Panc1 (cell line): ENCODE data around the gene CDH5. TPM values are rescaled to one million over a fixed set of nuclear protein-coding genes. Genes with fewer than 3 reads are reported as not detected.

Experiments
- ATAC-seq: fragments of 200-7000 bp; cut with Tn5 transposase; 2 replicates; pipeline ENCODE4 v1.9.1; 2020; ENCODE audit warnings: mild to moderate bottlenecking, moderate library complexity
- BruUV-seq: library from RNA; stranded (reverse); fragments of 400-500 nt; replicated peaks from 2 replicates; lab custom pipeline; 2021; lab: Mats Ljungman, UMichigan
- CTCF ChIA-PET: fragments of 300-600 bp; sonication (Branson Sonifier 250); formaldehyde crosslinking; loops from one replicate; lab custom pipeline; 2022; ENCODE audit warnings: antibody characterized with exemption; lab: Charles Lee
- POLR2A ChIA-PET: fragments of 300-600 bp; sonication (Branson Sonifier 250); formaldehyde crosslinking; loops from one replicate; lab custom pipeline; 2022; ENCODE audit warnings: antibody characterized with exemption; lab: Charles Lee
- DNase-seq: peaks from one replicate; pipeline ENCODE4 v3.0.0-alpha.2; 2010; ENCODE audit warnings: low read depth, low spot score
- H3K27ac ChIP-seq: 2 replicates; pipeline ENCODE4 v1.5.1; 2011; ENCODE audit warnings: mild to moderate bottlenecking, low read length, inconsistent platforms
- H3K27me3 ChIP-seq: fragments of 200-500 bp; sonication (Bioruptor generic); 2 replicates; pipeline ENCODE4 v1.6.0; 2014; ENCODE audit warnings: low read length, inconsistent platforms; ENCODE audit not compliant: control insufficient read depth, insufficient read depth
- H3K36me3 ChIP-seq: fragments of 200-500 bp; sonication (Bioruptor generic); 2 replicates; pipeline ENCODE4 v1.5.1; 2014; ENCODE audit warnings: inconsistent platforms, mild to moderate bottlenecking, low read length, moderate library complexity; ENCODE audit not compliant: control insufficient read depth, insufficient read depth
- H3K4me1 ChIP-seq: 2 replicates; pipeline ENCODE4 v1.5.1; 2011; ENCODE audit warnings: inconsistent platforms, mild to moderate bottlenecking, low read length, moderate library complexity; ENCODE audit not compliant: control insufficient read depth, insufficient read depth
- H3K4me3 ChIP-seq, 2 experiments: 2 replicates each; pipeline ENCODE4 v1.5.1; 2011 to 2012; ENCODE audit warnings: low read depth in 2 of 2, low read length in 2 of 2, mild to moderate bottlenecking in 2 of 2, inconsistent platforms in 1 of 2, moderate library complexity in 1 of 2
- H3K9me3 ChIP-seq: fragments of 200-500 bp; sonication (Bioruptor generic); 2 replicates; pipeline ENCODE4 v1.5.1; 2014; ENCODE audit warnings: low read depth, mild to moderate bottlenecking, inconsistent platforms, low read length, moderate library complexity; ENCODE audit not compliant: control insufficient read depth, insufficient read depth
- POLR2AphosphoS5 ChIP-seq: IDR thresholded peaks from 2 replicates; pipeline ENCODE4 v1.6.1; 2012; ENCODE audit warnings: mild to moderate bottlenecking, low read depth, low read length, moderate library complexity
- SIN3A ChIP-seq: IDR thresholded peaks from 2 replicates; pipeline ENCODE4 v1.6.1; 2012; ENCODE audit warnings: low read depth, mild to moderate bottlenecking, low read length, moderate library complexity, borderline replicate concordance; ENCODE audit not compliant: insufficient read depth
- TCF7L2 ChIP-seq: IDR thresholded peaks from 2 replicates; pipeline ENCODE4 v1.6.1; 2011; ENCODE audit warnings: mild to moderate bottlenecking, low read depth, low read length, inconsistent platforms
- in situ Hi-C: cut with HindIII; loops from 2 replicates; pipeline ENCODE4 v1.10.0; 2016; ENCODE audit warnings: low sequenced_read_pairs, low pct_unique_long_range_greater_than_20kb
- intact Hi-C: fragments of 100-400 bp; cut with micrococcal nuclease; formaldehyde crosslinking; loops from one replicate; pipeline ENCODE4 v1.10.0; 2022; ENCODE audit not compliant: unreplicated experiment
- total RNA-seq: library from RNA; stranded (reverse); gene quantifications from one replicate; pipeline ENCODE4 v1.2.1, GENCODE V29; 2021; ENCODE audit not compliant: unreplicated experiment
- TF ChIP-seq, protein P1 (sequence below), 2 experiments: IDR thresholded peaks; 2 replicates each; pipeline ENCODE4 v1.6.1; 2011 to 2012; ENCODE audit warnings: low read depth in 2 of 2, control low read depth in 1 of 2, low read length in 1 of 2, mild to moderate bottlenecking in 1 of 2, moderate library complexity in 1 of 2; ENCODE audit not compliant: insufficient read depth in 1 of 2
- TF ChIP-seq, protein P2 (sequence below): fragments of 450-650 bp; IDR thresholded peaks from 2 replicates; pipeline ENCODE4 v1.5.1; 2017; ENCODE audit warnings: mild to moderate bottlenecking

The CDH5 gene
- total RNA-seq, 1 experiment from 2014 or later, result 0.18 TPM

DNA sequence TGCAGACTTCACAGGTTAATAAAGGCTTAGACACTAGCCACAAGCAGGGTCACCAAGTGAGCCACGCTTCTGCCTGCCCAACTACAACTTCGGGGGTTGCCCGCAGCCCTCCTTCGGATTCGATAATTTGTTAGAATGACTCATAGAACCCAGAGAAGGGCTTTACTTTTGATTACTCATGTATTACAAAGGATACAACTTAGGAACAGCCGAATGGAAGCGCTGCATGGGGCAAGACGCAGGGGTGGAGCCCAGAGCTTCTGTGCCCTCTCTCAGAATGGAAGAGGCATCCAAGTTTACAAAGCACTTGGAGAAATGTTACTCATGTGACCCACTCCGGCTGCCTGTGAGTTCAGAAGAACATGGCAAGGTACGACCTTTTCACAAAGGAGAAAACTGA, 7.5 kb upstream of the CDH5 start:
- Histone ChIP-seq H3K4me1 (no peaks in the 10 kb centered on the region), H3K27me3 (no peaks in the 10 kb centered on the region), H3K27ac (no peak overlapping the region), H3K4me3 (no peak overlapping the region), H3K9me3 (no peaks in the 10 kb centered on the region), H3K36me3 (no peaks in the 10 kb centered on the region)
- ATAC-seq (no peak), DNase-seq (no peak)
- in situ Hi-C loops, result no loop called here
- no TSS peak for BruUV-seq
- ChIA-PET CTCF (interaction anchor here (0.6 kb wide), 2 partner anchors 83 to 1140 kb away, joined by 3 to 4 read pairs; no protein-coding TSS in a partner anchor), POLR2A (no interaction called here)
- intact Hi-C loops, result no loop called here
- TF ChIP-seq SIN3A (no peak), POLR2AphosphoS5 (no peak), TCF7L2 (no peak)
- TF ChIP-seq, protein P1, sequence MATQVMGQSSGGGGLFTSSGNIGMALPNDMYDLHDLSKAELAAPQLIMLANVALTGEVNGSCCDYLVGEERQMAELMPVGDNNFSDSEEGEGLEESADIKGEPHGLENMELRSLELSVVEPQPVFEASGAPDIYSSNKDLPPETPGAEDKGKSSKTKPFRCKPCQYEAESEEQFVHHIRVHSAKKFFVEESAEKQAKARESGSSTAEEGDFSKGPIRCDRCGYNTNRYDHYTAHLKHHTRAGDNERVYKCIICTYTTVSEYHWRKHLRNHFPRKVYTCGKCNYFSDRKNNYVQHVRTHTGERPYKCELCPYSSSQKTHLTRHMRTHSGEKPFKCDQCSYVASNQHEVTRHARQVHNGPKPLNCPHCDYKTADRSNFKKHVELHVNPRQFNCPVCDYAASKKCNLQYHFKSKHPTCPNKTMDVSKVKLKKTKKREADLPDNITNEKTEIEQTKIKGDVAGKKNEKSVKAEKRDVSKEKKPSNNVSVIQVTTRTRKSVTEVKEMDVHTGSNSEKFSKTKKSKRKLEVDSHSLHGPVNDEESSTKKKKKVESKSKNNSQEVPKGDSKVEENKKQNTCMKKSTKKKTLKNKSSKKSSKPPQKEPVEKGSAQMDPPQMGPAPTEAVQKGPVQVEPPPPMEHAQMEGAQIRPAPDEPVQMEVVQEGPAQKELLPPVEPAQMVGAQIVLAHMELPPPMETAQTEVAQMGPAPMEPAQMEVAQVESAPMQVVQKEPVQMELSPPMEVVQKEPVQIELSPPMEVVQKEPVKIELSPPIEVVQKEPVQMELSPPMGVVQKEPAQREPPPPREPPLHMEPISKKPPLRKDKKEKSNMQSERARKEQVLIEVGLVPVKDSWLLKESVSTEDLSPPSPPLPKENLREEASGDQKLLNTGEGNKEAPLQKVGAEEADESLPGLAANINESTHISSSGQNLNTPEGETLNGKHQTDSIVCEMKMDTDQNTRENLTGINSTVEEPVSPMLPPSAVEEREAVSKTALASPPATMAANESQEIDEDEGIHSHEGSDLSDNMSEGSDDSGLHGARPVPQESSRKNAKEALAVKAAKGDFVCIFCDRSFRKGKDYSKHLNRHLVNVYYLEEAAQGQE (IDR thresholded peaks at IDR 0.05; ENCODE audit: insufficient read depth in 1 of 2, low read depth in 2 of 2, low read length in 1 of 2), result no peak
- TF ChIP-seq, protein P2, sequence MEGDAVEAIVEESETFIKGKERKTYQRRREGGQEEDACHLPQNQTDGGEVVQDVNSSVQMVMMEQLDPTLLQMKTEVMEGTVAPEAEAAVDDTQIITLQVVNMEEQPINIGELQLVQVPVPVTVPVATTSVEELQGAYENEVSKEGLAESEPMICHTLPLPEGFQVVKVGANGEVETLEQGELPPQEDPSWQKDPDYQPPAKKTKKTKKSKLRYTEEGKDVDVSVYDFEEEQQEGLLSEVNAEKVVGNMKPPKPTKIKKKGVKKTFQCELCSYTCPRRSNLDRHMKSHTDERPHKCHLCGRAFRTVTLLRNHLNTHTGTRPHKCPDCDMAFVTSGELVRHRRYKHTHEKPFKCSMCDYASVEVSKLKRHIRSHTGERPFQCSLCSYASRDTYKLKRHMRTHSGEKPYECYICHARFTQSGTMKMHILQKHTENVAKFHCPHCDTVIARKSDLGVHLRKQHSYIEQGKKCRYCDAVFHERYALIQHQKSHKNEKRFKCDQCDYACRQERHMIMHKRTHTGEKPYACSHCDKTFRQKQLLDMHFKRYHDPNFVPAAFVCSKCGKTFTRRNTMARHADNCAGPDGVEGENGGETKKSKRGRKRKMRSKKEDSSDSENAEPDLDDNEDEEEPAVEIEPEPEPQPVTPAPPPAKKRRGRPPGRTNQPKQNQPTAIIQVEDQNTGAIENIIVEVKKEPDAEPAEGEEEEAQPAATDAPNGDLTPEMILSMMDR, result no peak

GRCh38 chr16:66359811-66360608, 6.5 kb upstream of the CDH5 start:
- H3K4me1 ChIP-seq, result no peaks in the 10 kb centered on the region
- no TSS peak for BruUV-seq
- H3K9me3 ChIP-seq, result no peaks in the 10 kb centered on the region
- no peak overlapping the region for H3K27ac ChIP-seq
- ATAC-seq, result no peak
- no peak for DNase-seq
- TF ChIP-seq, protein P2, result no peak
- TF ChIP-seq SIN3A (no peak), POLR2AphosphoS5 (no peak), TCF7L2 (no peak)
- TF ChIP-seq, protein P1 (IDR thresholded peaks at IDR 0.05; ENCODE audit: insufficient read depth in 1 of 2, low read depth in 2 of 2, low read length in 1 of 2), result no peak
- in situ Hi-C loops, result no loop called here
- no peaks in the 10 kb centered on the region for H3K36me3 ChIP-seq
- ChIA-PET POLR2A (no interaction called here), CTCF (no interaction called here)
- intact Hi-C loops, result no loop called here
- H3K27me3 ChIP-seq, result no peaks in the 10 kb centered on the region
- H3K4me3 ChIP-seq, result no peak overlapping the region
